KOPT-K1 (cell line): ENCODE measurements around the gene KCNJ8.

Experiments used
- H3K27ac ChIP-seq: fragments of 200-600 bp; sonication (generic); 2 replicates; pipeline ENCODE4 v1.5.1; 2016; ENCODE audit warnings: antibody characterized with exemption, mild to moderate bottlenecking, low read depth, low read length; ENCODE audit not compliant: poor library complexity, severe bottlenecking
- H3K36me3 ChIP-seq: fragments of 200-600 bp; sonication (generic); 2 replicates; pipeline ENCODE4 v1.5.1; 2017; ENCODE audit warnings: antibody characterized with exemption, mild to moderate bottlenecking, low read length, moderate library complexity; ENCODE audit not compliant: insufficient read depth
- H3K9me3 ChIP-seq: fragments of 200-600 bp; sonication (generic); 2 replicates; pipeline ENCODE4 v1.5.1; 2017; ENCODE audit warnings: antibody characterized with exemption, low read length, mild to moderate bottlenecking; ENCODE audit not compliant: insufficient read depth, poor library complexity, severe bottlenecking

The KCNJ8 gene

DNA sequence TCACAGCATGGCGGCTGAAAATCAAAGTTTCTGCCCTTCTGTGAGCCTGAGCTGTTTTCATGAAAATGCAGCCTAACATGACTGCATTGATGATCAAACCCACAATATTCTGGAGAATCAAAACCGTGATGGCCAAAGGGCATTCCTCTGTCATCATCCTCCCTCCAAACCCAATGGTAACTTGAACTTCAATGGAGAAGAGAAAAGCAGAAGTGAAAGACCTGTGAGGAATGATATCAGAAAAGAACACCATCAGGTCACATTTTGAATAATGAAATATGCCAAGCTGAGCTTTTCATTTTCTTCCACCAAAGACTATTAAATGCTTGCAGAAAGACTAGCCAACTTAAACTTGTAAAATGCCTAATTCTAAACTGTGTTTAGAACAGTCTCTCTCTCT is 8.1 kb downstream of the KCNJ8 start:
- no peaks in the 10 kb centered on the region for H3K36me3 ChIP-seq
- no peak overlapping the region for H3K27ac ChIP-seq
- no peaks in the 10 kb centered on the region for H3K9me3 ChIP-seq

DNA sequence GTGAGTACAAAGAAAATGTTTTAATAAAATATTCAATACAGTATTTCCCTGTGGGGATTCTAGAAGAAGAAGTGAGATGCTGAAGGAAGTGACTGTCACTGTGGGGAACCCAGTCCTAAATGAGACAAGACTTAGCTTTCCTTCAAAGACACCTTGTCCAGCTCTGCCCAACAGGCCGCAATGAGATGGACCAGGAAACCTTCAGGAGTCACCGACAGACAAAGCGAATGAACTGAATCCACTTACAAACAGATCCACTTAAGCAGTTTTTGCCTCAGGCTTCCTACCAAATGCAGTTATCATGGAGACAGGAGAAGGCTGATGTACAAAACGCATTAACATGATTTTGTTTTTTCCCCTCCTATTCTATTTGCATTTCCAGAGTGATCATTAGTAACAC is 9.6 kb downstream of the KCNJ8 start:
- no peaks in the 10 kb centered on the region for H3K36me3 ChIP-seq
- no peaks in the 10 kb centered on the region for H3K9me3 ChIP-seq
- H3K27ac ChIP-seq, result no peak overlapping the region

DNA sequence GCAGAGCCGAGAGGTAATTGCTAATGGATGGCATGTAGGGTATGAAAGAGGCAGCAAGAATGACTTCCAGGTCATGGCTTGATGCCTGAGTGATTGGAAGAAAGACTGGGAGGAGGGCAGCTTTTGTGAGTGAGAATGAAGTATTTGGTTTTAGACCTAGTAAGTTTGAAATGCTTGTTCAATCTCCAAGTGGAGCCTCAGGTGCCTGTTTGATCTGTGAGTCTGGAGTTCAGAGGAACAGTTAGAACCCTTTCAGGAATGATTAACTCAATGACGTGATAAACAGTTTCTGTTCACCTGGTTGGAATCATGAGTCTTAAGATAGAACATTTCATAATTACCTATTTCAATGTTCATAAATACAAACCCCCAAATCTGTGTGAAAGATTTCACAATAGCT is 10.4 kb downstream of the KCNJ8 start:
- no peak overlapping the region for H3K27ac ChIP-seq
- no peaks in the 10 kb centered on the region for H3K36me3 ChIP-seq
- no peaks in the 10 kb centered on the region for H3K9me3 ChIP-seq

DNA sequence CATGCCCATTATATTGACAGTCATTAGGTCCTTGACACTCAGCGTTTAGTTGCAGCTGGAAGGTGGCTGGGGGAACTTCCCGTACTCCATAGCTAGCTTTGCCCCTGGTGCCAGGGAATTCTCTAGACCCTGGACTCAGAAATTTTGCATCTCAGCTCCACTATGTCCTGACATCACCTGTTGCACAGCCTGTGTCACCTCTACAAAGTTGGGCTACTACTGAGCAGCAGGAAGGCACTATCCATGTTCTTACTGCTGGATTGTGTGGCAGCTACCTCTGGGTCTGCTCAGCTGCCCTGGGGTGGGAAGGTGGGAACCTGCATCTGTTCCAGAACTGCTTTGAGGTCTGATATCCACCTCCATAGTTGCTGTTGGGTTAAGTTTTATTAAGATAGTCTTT is 11.0 kb downstream of the KCNJ8 start:
- Histone ChIP-seq H3K9me3 (no peaks in the 10 kb centered on the region), H3K36me3 (no peaks in the 10 kb centered on the region), H3K27ac (no peak overlapping the region)

DNA sequence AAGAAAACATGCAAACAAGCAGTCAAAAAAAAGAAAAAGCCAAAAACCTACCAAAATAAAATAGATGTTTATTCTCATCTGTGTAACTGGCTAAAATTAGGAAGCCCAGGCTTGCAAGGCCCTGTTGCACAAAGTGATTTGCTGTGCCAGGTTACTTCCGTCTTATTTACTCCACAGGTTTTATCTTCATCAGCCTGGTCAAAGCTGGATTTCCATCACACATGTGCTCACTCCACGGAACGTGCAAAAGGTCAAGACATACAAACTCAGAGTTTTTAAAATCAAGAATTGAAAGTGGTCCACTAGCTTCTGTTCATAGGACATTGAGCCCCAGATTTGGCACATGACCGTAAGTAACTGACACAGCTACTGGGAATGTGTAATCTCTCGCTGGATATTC is 14.8 kb downstream of the KCNJ8 start:
- Histone ChIP-seq H3K9me3 (no peaks in the 10 kb centered on the region), H3K36me3 (no peaks in the 10 kb centered on the region), H3K27ac (no peak overlapping the region)

- Histone ChIP-seq H3K36me3 (no peaks in the 10 kb centered on the region), H3K9me3 (no peaks in the 10 kb centered on the region), H3K27ac (no peak overlapping the region)
Measured at GRCh38 chr12:21757735-21758134, 16.8 kb downstream of the KCNJ8 start.

DNA sequence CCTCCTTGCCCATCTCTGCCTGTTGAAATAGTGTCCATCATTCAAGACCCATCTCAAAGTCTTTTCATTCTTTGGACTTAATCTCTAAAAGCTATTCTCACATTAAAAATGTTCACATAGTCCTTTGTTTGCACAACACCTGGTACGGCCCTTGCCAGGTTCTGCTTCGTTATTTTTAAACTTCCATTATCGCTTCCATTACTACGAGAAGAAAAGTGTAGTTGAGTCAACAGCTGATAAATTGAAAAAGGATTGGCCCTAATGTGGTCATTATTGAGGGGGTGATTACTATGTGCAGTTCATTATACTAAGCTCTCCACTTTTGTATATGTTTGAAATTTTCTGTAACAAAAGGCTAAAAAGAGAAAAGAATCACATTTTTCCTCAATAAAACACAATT is 17.8 kb downstream of the KCNJ8 start:
- no peaks in the 10 kb centered on the region for H3K9me3 ChIP-seq
- no peak overlapping the region for H3K27ac ChIP-seq
- no peaks in the 10 kb centered on the region for H3K36me3 ChIP-seq

DNA sequence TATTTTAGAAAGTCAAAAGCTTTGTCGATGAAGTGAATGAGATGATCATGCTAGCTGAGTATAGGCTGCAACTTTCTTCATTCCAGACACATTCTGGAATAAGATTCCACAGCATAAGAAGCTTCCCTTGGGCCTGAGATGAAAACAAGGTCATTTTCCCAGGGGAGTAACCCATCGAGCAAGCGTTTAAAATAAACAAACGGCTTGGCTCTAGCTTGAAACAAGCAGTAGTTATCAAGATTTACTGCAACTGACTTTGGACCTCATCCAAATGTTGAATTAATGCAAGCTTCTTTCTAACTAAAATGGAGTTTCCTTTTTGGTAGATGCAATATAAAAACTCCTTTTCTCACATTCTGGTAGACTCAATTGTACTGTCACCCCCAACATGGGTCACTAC is 23.0 kb downstream of the KCNJ8 start:
- Histone ChIP-seq H3K9me3 (no peaks in the 10 kb centered on the region), H3K27ac (no peak overlapping the region), H3K36me3 (no peaks in the 10 kb centered on the region)

GRCh38 chr12:21745258-21745657 is 29.2 kb downstream of the KCNJ8 start:
- Histone ChIP-seq H3K27ac (no peak overlapping the region), H3K36me3 (no peaks in the 10 kb centered on the region), H3K9me3 (no peaks in the 10 kb centered on the region)

DNA sequence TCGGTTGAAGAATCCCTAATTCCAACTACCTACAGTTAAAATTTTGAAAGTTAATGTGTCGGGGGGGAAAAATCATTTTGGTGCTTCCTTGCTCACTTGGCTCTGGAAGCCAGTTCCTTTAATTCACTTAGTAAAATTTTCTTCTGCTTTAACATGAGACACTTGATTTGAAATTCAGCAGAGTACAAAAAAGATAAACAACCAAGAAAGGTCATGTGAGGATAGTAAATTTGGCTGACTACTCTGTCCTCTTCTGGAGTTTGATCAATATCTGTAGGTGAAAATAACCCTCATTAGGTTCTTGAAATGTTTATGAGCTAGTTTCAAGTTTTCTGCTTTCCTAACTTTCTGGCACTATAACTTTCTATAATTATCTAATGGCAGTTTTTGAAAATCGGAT is 43.4 kb downstream of the KCNJ8 start:
- Histone ChIP-seq H3K27ac (no peak overlapping the region), H3K9me3 (no peaks in the 10 kb centered on the region), H3K36me3 (no peaks in the 10 kb centered on the region)

- Histone ChIP-seq H3K9me3 (no peaks in the 10 kb centered on the region), H3K27ac (no peak overlapping the region), H3K36me3 (no peaks in the 10 kb centered on the region)
Measured at GRCh38 chr12:21725731-21726130, 48.8 kb downstream of the KCNJ8 start.

- Histone ChIP-seq H3K9me3 (no peaks in the 10 kb centered on the region), H3K27ac (no peak overlapping the region), H3K36me3 (no peaks in the 10 kb centered on the region)
Measured at GRCh38 chr12:21718944-21719650, 55.4 kb downstream of the KCNJ8 start.

GRCh38 chr12:21718403-21718802 is 56.1 kb downstream of the KCNJ8 start:
- Histone ChIP-seq H3K27ac (no peak overlapping the region), H3K9me3 (no peaks in the 10 kb centered on the region), H3K36me3 (no peaks in the 10 kb centered on the region)

- Histone ChIP-seq H3K9me3 (no peaks in the 10 kb centered on the region), H3K27ac (no peak overlapping the region), H3K36me3 (no peaks in the 10 kb centered on the region)
Measured at GRCh38 chr12:21717767-21718166, 56.7 kb downstream of the KCNJ8 start.

GRCh38 chr12:21715386-21715785 is 59.1 kb downstream of the KCNJ8 start:
- Histone ChIP-seq H3K27ac (no peak overlapping the region), H3K36me3 (no peaks in the 10 kb centered on the region), H3K9me3 (no peaks in the 10 kb centered on the region)
